GM12892 (cell line): ENCODE measurements around the gene CORO2A.

ENCODE experiments used
- POLR2A ChIP-seq: IDR thresholded peaks from 2 replicates; pipeline ENCODE4 v1.6.1; 2011; ENCODE audit warnings: low read depth, low read length, control low read depth
- POLR2AphosphoS5 ChIP-seq: IDR thresholded peaks from 2 replicates; pipeline ENCODE4 v1.6.1; 2011; ENCODE audit warnings: low read depth, low read length, control low read depth
- TAF1 ChIP-seq: IDR thresholded peaks from 2 replicates; pipeline ENCODE4 v1.6.1; 2011; ENCODE audit warnings: low read depth, mild to moderate bottlenecking, control low read depth, low read length, borderline replicate concordance

- no peak for TF ChIP-seq POLR2A
- no peak for TF ChIP-seq POLR2AphosphoS5
- no peak for TF ChIP-seq TAF1
These were observed 104.8 kb downstream of the CORO2A start for GRCh38 chr9:98087420-98088354.
